ENCODE results near the gene NTNG2.

GRCh38 chr9:132228062-132228461 lies 66.2 kb downstream of the NTNG2 start:
- TF ChIP-seq CTCF (IDR thresholded peaks at IDR 0.05; ENCODE audit: low read length): no peak
- no peak for TF ChIP-seq EZH2 (IDR thresholded peaks at IDR 0.05; ENCODE audit: borderline replicate concordance, low read length)

All from OCI-LY1 (cell line).